A673 (cell line): ENCODE data around the gene ST6GALNAC4.
A peak's percentile ranks its signal among the peaks of the same experiment; 100 is the strongest.
"Not testable (repeated sequence)": the region's sequence is repeated elsewhere in the genome, so short reads cannot be mapped to it uniquely, and the experiment has no call there.

Experiments
- CTCF ChIP-seq: fragments of 300-800, 200-600 bp; sonication (generic); conservative IDR thresholded peaks from 2 replicates; pipeline ENCODE4 v1.5.1; 2017; ENCODE audit warnings: low read depth, mild to moderate bottlenecking, antibody characterized with exemption, low read length, moderate library complexity, mixed read lengths
- EZH2 ChIP-seq: fragments of 200-600 bp; sonication (generic); IDR thresholded peaks from 2 replicates; pipeline ENCODE4 v1.6.1; 2017; ENCODE audit warnings: borderline replicate concordance, low read depth, mild to moderate bottlenecking, mixed read lengths, antibody characterized with exemption, low read length; ENCODE audit not compliant: poor library complexity, severe bottlenecking

- TF ChIP-seq CTCF, result 0 out of 2 replicates have a peak, but pooled peaks have one; percentile 6
- not testable (repeated sequence) for TF ChIP-seq EZH2
Measured at GRCh38 chr9:127870153-127870491, 46.7 kb downstream of the ST6GALNAC4 start.
